ENCODE measurements around the gene WNK3.

WNK3 gene

GRCh38 chrX:54157561-54157960, 200.3 kb downstream of the WNK3 start:
- no peak for DNase-seq
